Cardiac fibroblast (primary cell): ENCODE measurements around the gene OTOG.

Experiments
- DNase-seq, 2 donors: peaks; one replicate each; pipeline versions ENCODE4 v3.0.0 to v3.0.0-alpha.2; 2010; ENCODE audit warnings: low read depth in 2 of 2
- H3K4me3 ChIP-seq, 2 donors: replicated peaks in 1 of 2; 1 replicate in 1 of 2; 2 replicates in 1 of 2; pipeline ENCODE4 v1.5.1; 2011; ENCODE audit warnings: low read depth in 2 of 2, low read length in 2 of 2, mild to moderate bottlenecking in 2 of 2, moderate library complexity in 1 of 2
- TF ChIP-seq, protein P1 (sequence below): IDR thresholded peaks from one replicate; pipeline ENCODE4 v1.5.1; 2011; ENCODE audit warnings: low read depth, mild to moderate bottlenecking, low read length, inconsistent platforms

OTOG gene

GRCh38 chr11:17604201-17604914, 57.3 kb downstream of the OTOG start:
- no peak for DNase-seq
- H3K4me3 ChIP-seq = no peak overlapping the region
- TF ChIP-seq, protein P1, sequence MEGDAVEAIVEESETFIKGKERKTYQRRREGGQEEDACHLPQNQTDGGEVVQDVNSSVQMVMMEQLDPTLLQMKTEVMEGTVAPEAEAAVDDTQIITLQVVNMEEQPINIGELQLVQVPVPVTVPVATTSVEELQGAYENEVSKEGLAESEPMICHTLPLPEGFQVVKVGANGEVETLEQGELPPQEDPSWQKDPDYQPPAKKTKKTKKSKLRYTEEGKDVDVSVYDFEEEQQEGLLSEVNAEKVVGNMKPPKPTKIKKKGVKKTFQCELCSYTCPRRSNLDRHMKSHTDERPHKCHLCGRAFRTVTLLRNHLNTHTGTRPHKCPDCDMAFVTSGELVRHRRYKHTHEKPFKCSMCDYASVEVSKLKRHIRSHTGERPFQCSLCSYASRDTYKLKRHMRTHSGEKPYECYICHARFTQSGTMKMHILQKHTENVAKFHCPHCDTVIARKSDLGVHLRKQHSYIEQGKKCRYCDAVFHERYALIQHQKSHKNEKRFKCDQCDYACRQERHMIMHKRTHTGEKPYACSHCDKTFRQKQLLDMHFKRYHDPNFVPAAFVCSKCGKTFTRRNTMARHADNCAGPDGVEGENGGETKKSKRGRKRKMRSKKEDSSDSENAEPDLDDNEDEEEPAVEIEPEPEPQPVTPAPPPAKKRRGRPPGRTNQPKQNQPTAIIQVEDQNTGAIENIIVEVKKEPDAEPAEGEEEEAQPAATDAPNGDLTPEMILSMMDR = no peak

GRCh38 chr11:17604915-17605233, 57.8 kb downstream of the OTOG start:
- H3K4me3 ChIP-seq = no peak overlapping the region
- TF ChIP-seq, protein P1 = no peak
- no peak for DNase-seq

DNA sequence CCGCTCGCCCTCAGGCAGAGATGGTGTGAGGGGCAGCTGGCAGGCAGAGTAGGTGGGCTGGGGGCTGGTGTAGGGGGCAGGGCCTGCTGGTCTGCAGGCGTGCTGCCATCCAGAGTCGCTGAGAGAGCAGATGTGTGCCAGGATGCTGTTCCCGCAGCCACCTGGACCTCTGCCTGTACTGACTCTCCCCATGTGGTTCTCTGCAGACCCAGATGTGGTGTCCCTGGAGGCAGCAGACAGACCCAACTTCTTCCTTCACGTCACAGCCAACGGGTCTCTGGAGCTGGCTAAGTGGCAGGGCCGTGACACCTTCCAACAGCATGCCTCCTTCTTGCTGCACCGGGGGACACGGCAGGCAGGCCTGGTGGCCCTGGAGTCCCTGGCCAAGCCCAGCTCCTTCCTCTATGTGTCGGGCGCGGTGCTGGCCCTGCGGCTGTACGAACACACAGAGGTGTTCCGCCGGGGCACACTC, 58.6 kb downstream of the OTOG start:
- no peak for DNase-seq
- TF ChIP-seq, protein P1 = no peak
- no peak overlapping the region for H3K4me3 ChIP-seq

DNA sequence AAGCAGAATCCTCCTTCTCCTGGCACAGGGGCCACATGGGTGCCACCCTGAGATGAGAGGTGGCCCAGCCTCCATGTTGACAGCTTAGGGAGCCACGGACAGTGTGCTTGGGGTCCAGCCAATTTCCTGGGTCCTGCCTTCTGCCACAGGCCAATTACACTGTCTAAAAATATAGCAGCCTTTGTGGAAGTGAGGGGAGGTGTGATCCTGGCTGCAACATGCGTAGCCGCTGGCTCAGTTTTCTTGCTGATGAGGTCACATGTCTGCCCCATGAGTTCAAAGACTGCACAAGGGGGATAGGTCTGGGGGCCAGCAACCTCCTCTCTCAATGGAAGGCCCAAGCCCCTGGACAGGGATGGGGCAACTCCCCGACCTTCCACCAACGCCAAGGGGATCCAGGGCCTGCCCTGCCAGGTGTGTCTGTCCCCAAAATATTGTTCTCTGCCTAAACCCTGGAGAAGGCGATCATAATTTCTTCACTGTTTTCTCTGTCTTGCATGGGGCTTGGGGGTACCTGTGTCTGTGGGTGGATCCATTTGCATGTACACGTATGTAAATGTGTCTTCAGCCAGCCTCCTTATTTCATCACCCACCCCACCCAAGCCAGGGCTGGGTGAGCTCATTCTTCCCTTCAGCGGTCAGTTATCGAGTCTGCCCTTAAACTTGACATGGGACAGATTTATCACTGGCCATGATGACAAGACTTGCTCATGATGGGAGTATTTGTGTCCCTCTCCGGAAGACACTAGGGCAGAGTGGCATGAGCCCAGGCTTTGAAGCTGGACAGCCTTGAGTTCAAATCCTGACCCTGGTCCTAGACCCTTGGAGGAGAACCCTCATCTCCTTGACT, 59.4 kb downstream of the OTOG start:
- no peak overlapping the region for H3K4me3 ChIP-seq
- TF ChIP-seq, protein P1 = no peak
- no peak for DNase-seq

GRCh38 chr11:17607083-17607429, 60.0 kb downstream of the OTOG start:
- TF ChIP-seq, protein P1 = no peak
- H3K4me3 ChIP-seq = no peak overlapping the region
- no peak for DNase-seq

GRCh38 chr11:17607591-17608570, 60.8 kb downstream of the OTOG start:
- DNase-seq = no peak
- H3K4me3 ChIP-seq = no peak overlapping the region

More at GRCh38 chr11:17607591-17608570, 60.8 kb downstream of the OTOG start:
- TF ChIP-seq, protein P1 = no peak
